Measurements from ENCODE around the gene OR7C1. TPM values are rescaled to one million over a fixed set of nuclear protein-coding genes. Genes with fewer than 3 reads are reported as not detected.

OR7C1 gene
- total RNA-seq, 1 donor from 2014 or later = not detected

DNA sequence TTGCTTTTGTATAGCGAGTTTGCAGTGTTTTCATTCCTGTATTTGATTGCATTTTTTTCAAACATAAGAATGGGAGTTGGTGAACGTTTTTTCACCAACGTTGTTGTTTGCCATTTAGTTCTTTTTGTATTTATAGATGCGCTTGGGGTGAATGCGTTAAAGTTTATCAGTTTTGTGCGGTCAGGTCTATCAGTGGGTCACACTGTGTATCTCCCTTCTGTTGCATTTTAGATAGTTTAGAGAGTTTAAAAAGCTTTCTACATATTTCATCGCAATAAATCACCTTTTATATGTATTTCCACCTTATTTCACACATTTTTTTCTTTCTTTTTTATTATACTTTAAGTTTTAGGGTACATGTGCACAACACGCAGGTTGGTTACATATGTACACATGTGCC is 16.4 kb downstream of the OR7C1 start:
- DNase-seq = no peak
- no peaks in the 10 kb centered on the region for H3K36me3 ChIP-seq
- no peaks in the 10 kb centered on the region for H3K4me1 ChIP-seq
- H3K27ac ChIP-seq = no peak overlapping the region
- ATAC-seq = no peak
- intact Hi-C loops (cut with DNase I) = no loop called here
- no peaks in the 10 kb centered on the region for H3K9me3 ChIP-seq
- H3K4me3 ChIP-seq = no peak overlapping the region
- TF ChIP-seq, protein P1, sequence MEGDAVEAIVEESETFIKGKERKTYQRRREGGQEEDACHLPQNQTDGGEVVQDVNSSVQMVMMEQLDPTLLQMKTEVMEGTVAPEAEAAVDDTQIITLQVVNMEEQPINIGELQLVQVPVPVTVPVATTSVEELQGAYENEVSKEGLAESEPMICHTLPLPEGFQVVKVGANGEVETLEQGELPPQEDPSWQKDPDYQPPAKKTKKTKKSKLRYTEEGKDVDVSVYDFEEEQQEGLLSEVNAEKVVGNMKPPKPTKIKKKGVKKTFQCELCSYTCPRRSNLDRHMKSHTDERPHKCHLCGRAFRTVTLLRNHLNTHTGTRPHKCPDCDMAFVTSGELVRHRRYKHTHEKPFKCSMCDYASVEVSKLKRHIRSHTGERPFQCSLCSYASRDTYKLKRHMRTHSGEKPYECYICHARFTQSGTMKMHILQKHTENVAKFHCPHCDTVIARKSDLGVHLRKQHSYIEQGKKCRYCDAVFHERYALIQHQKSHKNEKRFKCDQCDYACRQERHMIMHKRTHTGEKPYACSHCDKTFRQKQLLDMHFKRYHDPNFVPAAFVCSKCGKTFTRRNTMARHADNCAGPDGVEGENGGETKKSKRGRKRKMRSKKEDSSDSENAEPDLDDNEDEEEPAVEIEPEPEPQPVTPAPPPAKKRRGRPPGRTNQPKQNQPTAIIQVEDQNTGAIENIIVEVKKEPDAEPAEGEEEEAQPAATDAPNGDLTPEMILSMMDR (IDR thresholded peaks at IDR 0.05) = no peak
- no peaks in the 10 kb centered on the region for H3K27me3 ChIP-seq

DNA sequence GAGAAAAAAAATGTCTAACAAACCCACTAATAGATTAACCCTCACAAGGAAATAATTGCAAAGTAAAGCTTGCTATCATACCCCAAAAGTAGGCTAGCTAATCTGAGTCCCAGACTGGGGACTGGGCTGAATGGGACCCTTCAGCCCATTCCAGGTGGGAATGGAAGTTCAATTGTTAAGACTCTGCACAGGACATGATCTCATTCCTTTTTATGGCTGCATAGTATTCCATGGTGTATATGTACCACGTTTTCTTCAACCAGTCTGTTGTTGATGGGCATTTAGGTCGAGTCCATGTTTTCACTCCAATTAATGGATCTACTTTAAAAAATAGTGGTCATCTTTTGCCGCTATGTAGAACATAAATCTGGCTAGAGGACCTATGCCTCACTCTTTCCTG is 17.9 kb downstream of the OR7C1 start:
- Histone ChIP-seq H3K4me3 (no peak overlapping the region), H3K27ac (no peak overlapping the region), H3K36me3 (no peaks in the 10 kb centered on the region), H3K4me1 (no peaks in the 10 kb centered on the region), H3K27me3 (no peaks in the 10 kb centered on the region), H3K9me3 (no peaks in the 10 kb centered on the region)
- DNase-seq = no peak
- TF ChIP-seq, protein P1 (IDR thresholded peaks at IDR 0.05) = no peak
- no peak for ATAC-seq
- intact Hi-C loops (cut with DNase I) = no loop called here

DNA sequence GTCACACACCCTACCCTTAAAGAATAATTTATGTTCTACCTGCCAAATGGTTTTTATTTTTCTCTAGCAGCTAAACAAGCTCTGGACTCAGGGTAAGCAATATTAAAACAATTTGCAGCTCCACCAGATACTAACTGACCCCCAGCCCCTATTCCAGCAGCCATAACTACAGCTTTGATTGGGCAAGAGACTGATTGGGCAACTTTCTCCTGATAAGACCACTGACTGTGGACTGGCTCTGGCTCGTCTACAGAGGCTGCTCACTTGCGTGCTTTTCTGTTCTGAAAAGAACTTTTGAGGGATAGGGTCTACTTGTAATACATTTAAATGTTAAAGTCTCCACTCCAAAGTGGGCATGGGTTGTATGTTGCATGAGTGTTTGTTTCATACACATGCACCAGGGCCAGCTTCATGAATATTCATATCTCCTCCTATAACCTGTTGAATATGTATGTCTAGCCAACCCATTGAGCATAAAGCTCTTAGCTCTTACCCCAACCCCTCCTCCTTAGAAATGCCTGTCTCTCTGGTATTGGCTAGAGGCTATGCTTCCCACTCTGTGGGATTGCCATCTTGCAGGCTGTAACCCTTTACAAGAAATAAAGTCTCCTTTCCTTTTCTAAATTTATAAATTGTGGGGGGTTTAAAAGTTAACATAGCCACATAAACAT is 19.9 kb downstream of the OR7C1 start:
- no peaks in the 10 kb centered on the region for H3K9me3 ChIP-seq
- TF ChIP-seq, protein P1 (IDR thresholded peaks at IDR 0.05) = no peak
- DNase-seq = no peak
- H3K4me1 ChIP-seq = no peaks in the 10 kb centered on the region
- intact Hi-C loops (cut with DNase I) = no loop called here
- H3K27ac ChIP-seq = no peak overlapping the region
- H3K4me3 ChIP-seq = no peak overlapping the region
- H3K36me3 ChIP-seq = no peaks in the 10 kb centered on the region
- no peak for ATAC-seq
- H3K27me3 ChIP-seq = no peaks in the 10 kb centered on the region

DNA sequence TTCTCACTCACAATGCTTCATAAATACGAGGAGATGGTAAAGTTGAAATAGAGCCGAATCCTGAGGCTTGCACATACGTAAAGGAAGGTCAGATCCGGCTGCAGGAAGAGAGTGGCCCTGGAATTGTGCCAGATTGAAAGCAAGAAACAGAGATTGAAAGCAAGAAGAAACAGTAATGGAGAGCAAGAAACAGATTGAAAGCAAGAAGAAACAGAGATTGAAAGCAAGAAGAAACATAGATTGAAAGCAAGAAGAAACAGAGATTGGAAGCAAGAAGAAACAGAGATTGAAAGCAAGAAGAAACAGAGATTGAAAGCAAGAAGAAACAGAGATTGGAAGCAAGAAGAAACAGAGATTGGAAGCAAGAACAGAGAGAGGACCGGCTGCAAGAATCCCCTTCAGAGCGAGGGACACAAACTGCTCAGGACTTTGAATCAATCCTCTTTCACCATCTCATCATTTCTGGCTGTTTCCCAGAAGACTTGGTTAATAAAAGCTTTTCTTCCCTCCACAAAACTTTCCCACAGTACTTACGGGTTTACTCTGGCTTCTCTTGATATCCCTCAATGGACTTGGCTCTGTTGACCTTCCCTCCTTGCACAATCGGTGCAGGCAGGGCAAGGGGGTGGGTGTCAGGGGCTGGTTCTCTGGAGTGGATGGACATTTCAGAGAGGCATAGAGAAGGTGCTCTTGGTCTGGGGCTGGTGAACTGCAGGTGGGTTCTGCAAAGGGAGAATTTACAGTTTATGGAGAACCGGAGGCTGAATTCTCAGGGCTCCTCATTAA is 25.5 kb downstream of the OR7C1 start:
- intact Hi-C loops (cut with DNase I) = no loop called here
- ATAC-seq = peak; percentile 64
- Histone ChIP-seq H3K4me3 (no peak overlapping the region), H3K27me3 (no peaks in the 10 kb centered on the region), H3K9me3 (no peaks in the 10 kb centered on the region), H3K4me1 (no peaks in the 10 kb centered on the region), H3K27ac (no peak overlapping the region), H3K36me3 (no peaks in the 10 kb centered on the region)
- TF ChIP-seq, protein P1 (IDR thresholded peaks at IDR 0.05) = no peak
- DNase-seq = no peak

DNA sequence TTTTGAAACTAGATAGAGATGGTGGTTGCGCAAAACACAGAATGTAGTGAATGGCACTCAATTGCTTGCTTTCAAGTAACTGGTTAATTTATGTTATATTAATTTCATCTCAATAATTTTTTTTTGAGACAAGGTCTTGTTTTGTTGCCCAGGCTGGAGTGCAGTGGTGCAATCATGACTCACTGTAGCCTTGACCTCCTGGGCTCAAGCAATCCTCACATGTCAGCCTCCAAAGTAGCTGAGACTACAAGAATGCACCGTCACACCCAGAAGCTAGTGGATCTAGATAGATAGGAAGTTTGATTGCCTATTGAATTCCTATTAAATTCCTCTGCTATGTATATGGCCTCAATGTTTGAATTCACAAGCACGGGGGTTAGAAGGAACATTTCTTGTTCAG is 30.2 kb downstream of the OR7C1 start:
- TF ChIP-seq, protein P1 (IDR thresholded peaks at IDR 0.05) = no peak
- ATAC-seq = no peak
- H3K36me3 ChIP-seq = no peaks in the 10 kb centered on the region
- H3K4me1 ChIP-seq = no peaks in the 10 kb centered on the region
- H3K9me3 ChIP-seq = no peaks in the 10 kb centered on the region
- no peak overlapping the region for H3K4me3 ChIP-seq
- intact Hi-C loops (cut with DNase I) = no loop called here
- DNase-seq = no peak
- no peaks in the 10 kb centered on the region for H3K27me3 ChIP-seq
- no peak overlapping the region for H3K27ac ChIP-seq

Data from upper lobe of right lung (tissue), 1 donor.